GM10847 (cell line): ENCODE measurements around the gene PTPN14.

Source experiments
- POLR2A ChIP-seq: IDR thresholded peaks from 2 replicates; pipeline ENCODE4 v1.6.1; 2011; ENCODE audit not compliant: insufficient read length; ENCODE audit errors: extremely low read depth

The PTPN14 gene

GRCh38 chr1:214314178-214314843 lies 237.1 kb downstream of the PTPN14 start:
- no peak for TF ChIP-seq POLR2A

- no peak for TF ChIP-seq POLR2A
Measured at GRCh38 chr1:214312530-214313051, 238.8 kb downstream of the PTPN14 start.

GRCh38 chr1:214310777-214311690 lies 240.4 kb downstream of the PTPN14 start:
- no peak for TF ChIP-seq POLR2A

- no peak for TF ChIP-seq POLR2A
Measured at GRCh38 chr1:214310010-214310409, 241.4 kb downstream of the PTPN14 start.

GRCh38 chr1:214306269-214306668 lies 245.1 kb downstream of the PTPN14 start:
- TF ChIP-seq POLR2A: no peak

- TF ChIP-seq POLR2A: no peak
Measured at GRCh38 chr1:214305164-214305751, 246.1 kb downstream of the PTPN14 start.

GRCh38 chr1:214303141-214303930 lies 248.1 kb downstream of the PTPN14 start:
- TF ChIP-seq POLR2A: no peak

GRCh38 chr1:214301526-214301925 lies 249.9 kb downstream of the PTPN14 start:
- TF ChIP-seq POLR2A: no peak

GRCh38 chr1:214300149-214300780 lies 251.1 kb downstream of the PTPN14 start:
- no peak for TF ChIP-seq POLR2A
